CD4-positive, alpha-beta T cell treated with Interleukin-21 for 1 hour (primary cell): ENCODE results near the gene CA4.
"Not testable (repeated sequence)": the region's sequence is repeated elsewhere in the genome, so short reads cannot be mapped to it uniquely, and the experiment has no call there.

Experiments used
- DNase-seq: peaks from one replicate; pipeline ENCODE4 v3.0.0-alpha.2; 2020

The CA4 gene

GRCh38 chr17:60156746-60157145 is 7.0 kb downstream of the CA4 start:
- DNase-seq: no peak

DNA sequence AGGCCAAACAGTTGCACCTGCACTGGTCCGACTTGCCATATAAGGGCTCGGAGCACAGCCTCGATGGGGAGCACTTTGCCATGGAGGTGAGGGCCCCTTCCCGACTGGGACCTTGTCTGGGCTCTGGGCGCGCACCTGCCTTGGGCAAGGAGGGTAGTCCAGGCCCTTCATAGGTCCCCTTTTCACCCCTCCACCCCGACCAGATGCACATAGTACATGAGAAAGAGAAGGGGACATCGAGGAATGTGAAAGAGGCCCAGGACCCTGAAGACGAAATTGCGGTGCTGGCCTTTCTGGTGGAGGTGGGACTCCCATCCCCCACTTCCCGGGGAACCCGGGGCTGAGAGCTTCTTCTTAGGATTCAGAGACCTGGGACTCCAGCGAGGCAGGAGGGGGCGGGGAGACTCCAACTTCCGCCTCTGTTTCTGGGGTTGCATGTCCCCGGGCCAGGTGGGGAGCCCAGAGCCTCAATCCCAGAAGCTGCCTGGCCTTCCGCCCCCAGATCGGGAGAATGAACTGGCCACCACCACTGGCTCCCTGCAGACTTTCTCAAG is 7.8 kb downstream of the CA4 start:
- no peak for DNase-seq

DNA sequence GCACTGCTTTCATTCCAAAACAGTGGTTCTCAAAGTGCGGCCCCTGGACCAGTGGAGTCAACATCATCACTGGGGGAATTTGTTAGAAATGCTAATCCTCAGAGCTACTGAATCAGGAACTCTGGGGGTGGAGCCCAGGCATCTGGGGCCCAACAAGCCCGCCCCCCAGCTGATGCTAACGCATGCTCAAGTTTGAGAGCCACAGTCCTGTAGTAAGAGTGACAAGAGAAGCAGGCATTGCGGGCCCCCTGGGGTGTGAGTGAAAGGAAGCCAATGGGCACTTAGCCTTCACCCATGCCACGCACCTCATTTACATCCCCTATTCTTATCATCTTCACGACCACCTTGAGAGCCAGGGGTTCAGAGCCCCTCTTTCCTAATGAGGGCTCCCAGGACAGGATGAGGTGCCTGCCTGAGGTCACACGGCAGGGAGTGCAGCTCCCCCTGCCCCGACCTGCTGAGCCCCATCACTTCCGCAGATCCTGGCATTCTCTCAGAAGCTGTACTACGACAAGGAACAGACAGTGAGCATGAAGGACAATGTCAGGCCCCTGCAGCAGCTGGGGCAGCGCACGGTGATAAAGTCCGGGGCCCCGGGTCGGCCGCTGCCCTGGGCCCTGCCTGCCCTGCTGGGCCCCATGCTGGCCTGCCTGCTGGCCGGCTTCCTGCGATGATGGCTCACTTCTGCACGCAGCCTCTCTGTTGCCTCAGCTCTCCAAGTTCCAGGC is 9.1 kb downstream of the CA4 start:
- DNase-seq: no peak

DNA sequence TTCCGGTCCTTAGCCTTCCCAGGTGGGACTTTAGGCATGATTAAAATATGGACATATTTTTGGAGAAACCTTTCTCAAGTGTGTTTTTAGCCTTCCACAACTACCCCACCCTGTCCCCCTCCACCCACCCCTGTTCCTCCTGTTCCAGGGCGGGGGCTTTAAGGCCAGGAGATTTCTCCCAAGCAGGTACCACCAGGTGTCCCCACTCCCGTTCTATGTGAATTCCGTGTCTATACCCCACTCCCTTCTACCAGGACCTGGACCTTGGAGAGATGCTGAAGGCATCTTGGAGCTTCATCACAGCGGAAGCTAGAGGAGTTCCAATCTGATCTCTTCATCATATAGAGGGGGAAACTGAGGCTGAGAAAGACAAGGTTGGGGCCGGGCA is 9.7 kb downstream of the CA4 start:
- DNase-seq: no peak

DNA sequence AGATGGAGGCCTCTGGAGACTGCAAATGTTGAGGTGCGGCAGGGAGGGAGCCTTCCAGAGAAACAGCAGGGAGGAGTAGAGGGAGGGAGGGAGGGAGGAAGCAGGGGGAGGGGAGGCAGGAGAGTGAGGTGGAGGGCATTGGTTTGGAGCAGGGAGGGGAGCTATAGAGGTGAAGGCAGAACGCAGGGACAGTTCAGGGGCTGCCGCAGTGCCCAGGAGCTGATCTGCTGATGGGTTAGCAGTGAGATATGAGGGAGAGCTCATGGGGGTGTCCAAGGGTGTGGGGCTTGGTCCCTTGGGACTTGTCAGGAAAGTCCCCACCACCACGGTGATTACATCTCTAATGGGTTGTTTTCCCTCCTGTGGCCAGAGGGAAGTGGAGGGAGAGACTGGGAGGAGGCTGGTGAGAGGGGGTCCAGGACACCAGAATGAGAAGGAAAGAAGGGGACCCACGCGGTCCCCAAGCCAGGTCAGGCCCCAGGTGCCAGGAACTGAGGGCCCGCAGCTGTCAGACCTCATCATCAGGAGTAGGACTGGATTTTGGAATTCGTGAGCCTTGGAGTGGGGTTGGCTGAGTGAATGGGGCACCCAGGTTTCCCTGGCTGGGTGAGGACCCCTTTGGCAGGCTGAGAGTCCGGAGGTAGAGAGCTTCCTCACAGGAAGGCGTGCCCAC is 11.2 kb downstream of the CA4 start:
- no peak for DNase-seq

DNA sequence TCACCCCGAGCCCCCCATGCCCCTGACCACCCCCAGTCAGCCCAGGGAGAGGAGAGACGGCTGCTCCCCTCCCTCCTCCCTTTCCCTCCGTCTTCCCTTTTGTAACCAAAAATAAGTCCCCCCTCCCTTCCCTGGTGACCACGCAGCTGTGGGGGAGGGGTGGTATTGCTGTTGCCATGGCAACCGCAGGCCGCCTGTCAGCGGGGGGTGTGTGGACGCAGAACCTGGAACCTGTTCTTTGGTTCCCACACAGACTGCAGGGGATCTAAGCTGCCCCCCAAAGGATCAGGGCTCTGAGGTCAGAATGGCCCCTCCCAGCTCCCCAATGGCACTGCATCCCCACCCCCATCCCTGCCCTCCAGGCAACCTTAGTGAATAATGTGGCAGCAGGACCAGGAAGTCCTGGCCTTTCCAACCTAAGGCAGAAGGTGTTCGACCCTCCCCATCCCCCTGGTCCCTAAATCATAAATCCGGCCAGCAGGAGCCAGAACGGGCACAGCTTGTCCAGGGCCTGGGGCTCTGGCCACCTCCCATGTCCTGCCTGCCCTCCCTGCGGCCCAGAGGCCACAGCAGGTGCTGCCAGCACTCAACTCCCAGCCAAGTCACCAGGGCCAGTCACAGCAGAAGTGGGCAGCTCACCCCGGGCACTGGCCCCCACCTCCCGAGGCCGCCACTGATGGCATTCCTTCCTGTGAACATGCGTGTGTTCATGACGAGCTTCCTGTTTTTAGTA is 12.0 kb downstream of the CA4 start:
- DNase-seq: no peak

GRCh38 chr17:60163108-60163784 is 13.5 kb downstream of the CA4 start:
- DNase-seq: no peak

DNA sequence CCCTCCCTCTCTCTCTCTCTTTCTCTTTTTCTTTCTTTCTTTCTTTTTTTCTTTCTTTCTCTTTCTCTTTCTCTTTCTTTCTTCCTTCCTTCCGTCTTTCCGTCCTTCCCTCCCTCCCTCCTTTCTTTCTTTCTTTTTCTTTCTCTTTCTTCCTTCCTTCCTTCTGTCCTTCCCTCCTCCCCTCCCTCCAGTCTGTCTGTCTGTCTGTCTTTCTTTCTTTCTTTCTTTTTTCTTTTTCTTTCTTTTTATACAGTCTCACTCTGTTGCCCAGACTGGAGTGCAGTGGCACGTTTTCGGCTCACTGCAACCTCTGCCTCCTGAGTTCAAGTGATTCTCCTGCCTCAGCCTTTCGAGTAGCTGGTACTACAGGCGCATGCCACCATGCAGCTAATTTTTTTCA is 14.4 kb downstream of the CA4 start:
- DNase-seq: no peak

- DNase-seq: no peak
Observed at GRCh38 chr17:60164697-60165096, 14.9 kb downstream of the CA4 start.

DNA sequence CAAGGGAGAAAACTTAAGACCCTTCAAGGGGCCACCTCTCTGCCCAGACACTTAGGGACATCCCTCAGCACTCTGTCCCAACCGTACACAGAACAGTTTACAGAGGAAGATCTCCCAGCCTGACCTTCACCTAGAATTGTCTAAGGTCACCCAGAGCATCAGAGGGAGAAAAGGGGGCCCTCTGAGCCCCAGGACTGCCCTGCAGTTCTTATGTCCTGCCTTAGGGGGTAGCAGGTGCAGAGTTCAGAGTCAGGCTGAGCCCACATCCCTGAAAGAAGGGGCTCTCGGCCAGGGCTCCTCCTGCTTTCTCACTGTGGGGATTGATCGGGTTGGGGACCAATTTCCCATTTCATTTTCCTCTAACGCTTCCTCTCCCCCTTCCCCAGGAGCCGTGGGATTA is 15.4 kb downstream of the CA4 start:
- DNase-seq: no peak

GRCh38 chr17:60165971-60166370 is 16.2 kb downstream of the CA4 start:
- peak; percentile 18 for DNase-seq

DNA sequence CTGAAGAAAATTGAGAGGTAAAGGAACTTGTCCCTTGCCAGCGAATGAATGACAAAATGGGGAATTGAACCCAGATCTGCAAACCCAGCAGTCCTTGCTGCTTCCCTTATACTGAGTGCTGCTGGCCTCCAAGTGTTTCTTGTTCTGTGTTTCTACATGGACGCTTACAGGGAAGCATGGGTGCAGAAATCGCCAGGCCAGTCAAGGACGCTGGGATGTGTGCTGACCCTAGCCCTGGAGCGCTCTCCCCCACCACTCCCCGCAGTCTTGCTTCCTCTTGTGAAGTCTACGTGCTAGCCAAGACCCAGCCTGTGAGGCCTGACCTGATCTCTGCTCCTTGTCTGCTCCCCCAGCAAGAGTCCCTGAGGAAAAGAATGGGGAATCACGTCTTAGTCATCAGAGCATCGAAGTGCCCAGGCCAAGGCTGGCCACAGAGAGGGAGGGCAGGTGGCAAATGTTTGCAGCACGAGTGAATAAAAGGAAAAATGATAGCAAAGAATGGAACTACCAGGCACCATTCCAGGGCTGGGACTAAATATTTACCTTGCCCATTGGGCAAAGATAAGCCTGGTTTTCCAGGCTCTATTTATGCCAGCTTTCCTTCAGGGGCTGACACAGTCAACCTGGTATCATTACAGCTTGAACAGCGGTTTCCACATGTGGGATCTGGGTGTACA is 17.4 kb downstream of the CA4 start:
- no peak for DNase-seq

GRCh38 chr17:60168654-60169053 is 18.9 kb downstream of the CA4 start:
- no peak for DNase-seq

- peak; percentile 43 for DNase-seq
Observed at GRCh38 chr17:60169921-60170817, 20.4 kb downstream of the CA4 start.

- no peak for DNase-seq
Observed at GRCh38 chr17:60170835-60171752, 21.3 kb downstream of the CA4 start.

- DNase-seq: no peak
Observed at GRCh38 chr17:60171753-60172079, 21.9 kb downstream of the CA4 start.

DNA sequence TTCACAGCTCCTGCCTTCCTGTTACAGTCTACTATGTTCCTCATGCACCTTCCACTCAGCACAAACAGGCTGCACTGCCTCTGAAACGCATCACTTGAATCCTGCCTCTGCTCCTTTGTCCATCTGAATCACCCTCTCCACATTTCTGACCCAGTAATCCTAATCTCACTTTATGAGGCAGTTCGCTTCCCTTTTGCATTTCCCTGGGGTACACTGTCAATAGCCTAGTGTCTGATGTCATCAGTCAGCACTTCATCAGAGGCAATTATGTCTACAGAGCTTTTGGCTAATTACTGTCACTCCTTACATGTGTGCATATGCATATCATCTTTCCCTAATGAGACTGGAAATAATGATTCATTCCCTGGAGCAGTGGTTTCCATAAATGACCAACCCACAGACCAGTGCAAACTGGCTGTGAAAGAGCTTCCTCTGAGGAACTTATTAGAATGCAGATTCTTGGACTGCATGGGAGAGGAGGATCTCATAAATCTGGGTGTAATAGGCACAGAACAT is 23.6 kb downstream of the CA4 start:
- no peak for DNase-seq

DNA sequence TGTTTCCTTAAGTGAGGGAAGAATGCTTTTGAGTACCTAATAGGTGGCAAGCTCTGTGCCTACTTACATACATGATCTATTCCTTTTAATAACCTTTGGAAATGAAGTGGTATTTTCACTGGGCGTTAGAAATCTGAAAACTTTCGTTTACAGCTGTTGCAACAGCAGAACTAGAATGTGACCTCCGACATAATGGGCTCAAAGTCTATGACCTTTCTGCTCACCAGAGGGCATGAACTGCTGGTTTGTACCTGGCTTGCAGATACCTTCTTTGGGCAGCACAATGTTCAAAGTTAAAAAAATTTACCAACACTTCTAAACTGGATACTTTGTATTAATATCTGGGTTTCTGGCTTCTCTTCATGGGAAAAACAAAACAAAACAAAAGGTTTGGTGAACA is 24.3 kb downstream of the CA4 start:
- no peak for DNase-seq

- DNase-seq: not testable (repeated sequence)
Observed at GRCh38 chr17:60174767-60175166, 25.0 kb downstream of the CA4 start.

DNA sequence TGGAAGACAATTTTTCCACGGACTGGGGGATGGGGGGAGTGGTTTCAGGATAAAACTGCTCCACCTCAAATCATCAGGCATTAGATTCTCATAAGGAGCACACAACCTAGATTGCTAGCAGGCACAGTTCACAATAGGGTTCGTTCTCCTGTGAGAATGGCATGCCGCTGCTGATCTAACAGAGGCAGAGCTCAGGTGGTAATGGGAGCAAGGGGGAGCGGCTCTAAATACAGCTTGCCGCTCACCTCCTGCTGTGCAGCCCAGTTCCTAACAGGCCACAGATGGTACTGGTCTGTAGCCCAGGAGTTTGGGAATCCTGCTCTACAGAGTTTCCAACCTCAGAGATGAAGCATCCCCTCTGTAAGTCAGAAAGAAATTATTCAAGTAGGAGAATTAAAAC is 27.0 kb downstream of the CA4 start:
- DNase-seq: not testable (repeated sequence)
